SK-N-SH (cell line): ENCODE data around the gene TRIM10. TPM values are rescaled to one million over a fixed set of nuclear protein-coding genes. Genes with fewer than 3 reads are reported as not detected.
"Not testable (repeated sequence)": the region's sequence is repeated elsewhere in the genome, so short reads cannot be mapped to it uniquely, and the experiment has no call there.

Experiments used
- CTCF ChIA-PET: fragments of 300-600, 350-600 bp; formaldehyde crosslinking; extraction: SDS; loops from one replicate; lab custom pipeline; 2021; lab: Yijun Ruan, JAX
- POLR2A ChIA-PET: fragments of 350-600 bp; sonication (Branson Sonifier 250); formaldehyde crosslinking; extraction: SDS; loops from one replicate; lab custom pipeline; 2020; ENCODE audit warnings: antibody characterized with exemption, inconsistent platforms; lab: Yijun Ruan, JAX
- DNase-seq: peaks from one replicate; pipeline ENCODE4 v3.0.0; 2012
- H2AFZ ChIP-seq: fragments of 200-600 bp; sonication (generic); 2 replicates; pipeline ENCODE4 v1.8.1; 2016; ENCODE audit warnings: antibody characterized with exemption, mild to moderate bottlenecking, low read depth
- H3F3A ChIP-seq: fragments of 200-600 bp; sonication (generic); replicated peaks from 2 replicates; pipeline ENCODE3; 2016; ENCODE audit warnings: antibody characterized with exemption, mild to moderate bottlenecking; ENCODE audit not compliant: insufficient read depth
- H3K27ac ChIP-seq, 2 experiments: fragments of 200-500 bp in 1 of 2; fragments of 200-600 bp in 1 of 2; sonication (Bioruptor generic) in 1 of 2; sonication (generic), shearing (Covaris generic) in 1 of 2; 2 replicates each; pipeline versions ENCODE4 v1.5.1 to v1.6.1; 2014 to 2016; ENCODE audit warnings: low read depth in 2 of 2, inconsistent platforms in 1 of 2, low read length in 1 of 2, mild to moderate bottlenecking in 1 of 2, mixed read lengths in 1 of 2
- H3K27me3 ChIP-seq: fragments of 200-600 bp; sonication (generic), shearing (Covaris generic); 2 replicates; pipeline ENCODE4 v1.6.1; 2016; ENCODE audit warnings: mixed run types; ENCODE audit not compliant: insufficient read depth
- H3K36me3 ChIP-seq, 2 experiments: fragments of 200-500 bp in 1 of 2; fragments of 200-600 bp in 1 of 2; sonication (Bioruptor generic) in 1 of 2; sonication (generic) in 1 of 2; replicated peaks in 1 of 2; 2 replicates each; pipeline versions ENCODE3 to v1.5.1; 2014 to 2016; ENCODE audit warnings: low read length in 1 of 2, mild to moderate bottlenecking in 1 of 2; ENCODE audit not compliant: insufficient read depth in 2 of 2, control insufficient read depth in 1 of 2
- H3K4me1 ChIP-seq, 2 experiments: fragments of 200-500 bp in 1 of 2; fragments of 200-600 bp in 1 of 2; sonication (Bioruptor generic) in 1 of 2; sonication (generic), shearing (Covaris generic) in 1 of 2; 2 replicates each; pipeline versions ENCODE4 v1.5.1 to v1.6.1; 2014 to 2016; ENCODE audit warnings: low read depth in 1 of 2, low read length in 1 of 2, mixed run types in 1 of 2; ENCODE audit not compliant: insufficient read depth in 2 of 2, control insufficient read depth in 1 of 2
- H3K4me2 ChIP-seq: fragments of 200-600 bp; sonication (generic), shearing (Covaris generic); 2 replicates; pipeline ENCODE4 v1.6.1; 2017; ENCODE audit warnings: mixed run types
- H3K4me3 ChIP-seq, 2 experiments: fragments of 200-500 bp in 1 of 2; fragments of 200-600 bp in 1 of 2; sonication (Bioruptor generic) in 1 of 2; sonication (generic), shearing (Covaris generic) in 1 of 2; 2 replicates each; pipeline versions ENCODE4 v1.5.1 to v1.8.1; 2014 to 2016; ENCODE audit warnings: low read depth in 2 of 2, inconsistent platforms in 1 of 2, low read length in 1 of 2, mild to moderate bottlenecking in 1 of 2, mixed read lengths in 1 of 2, moderate library complexity in 1 of 2
- H3K79me2 ChIP-seq: fragments of 200-600 bp; sonication (generic); 2 replicates; pipeline ENCODE4 v1.8.1; 2017; ENCODE audit warnings: mild to moderate bottlenecking; ENCODE audit not compliant: insufficient read depth
- H3K9ac ChIP-seq: fragments of 200-600 bp; sonication (generic); 2 replicates; pipeline ENCODE4 v1.6.1; 2017; ENCODE audit warnings: mixed run types
- H3K9me2 ChIP-seq: fragments of 200-600 bp; sonication (generic); 2 replicates; pipeline ENCODE4 v1.6.1; 2017; ENCODE audit warnings: mixed run types
- H3K9me3 ChIP-seq: fragments of 200-600 bp; sonication (generic); 2 replicates; pipeline ENCODE4 v1.6.1; 2017; ENCODE audit warnings: mixed run types, mild to moderate bottlenecking, moderate library complexity
- H4K20me1 ChIP-seq: fragments of 200-600 bp; sonication (generic); 2 replicates; pipeline ENCODE4 v1.6.1; 2017; ENCODE audit warnings: mild to moderate bottlenecking, mixed run types; ENCODE audit not compliant: insufficient read depth
- EP300 ChIP-seq, 2 experiments: IDR thresholded peaks; 2 replicates each; pipeline versions ENCODE4 v1.4.0 to v1.6.1; 2012; ENCODE audit warnings: borderline replicate concordance in 1 of 2, low read depth in 1 of 2, low read length in 1 of 2
- FOXM1 ChIP-seq: IDR thresholded peaks from 2 replicates; pipeline ENCODE4 v1.4.0; 2012; ENCODE audit warnings: low read depth, mild to moderate bottlenecking
- GATA2 ChIP-seq: sonication (generic); formaldehyde crosslinking; IDR thresholded peaks from 2 replicates; pipeline ENCODE4 v1.5.0; 2020; ENCODE audit warnings: mild to moderate bottlenecking, missing genetic modification reagents
- MAX ChIP-seq: IDR thresholded peaks from 2 replicates; pipeline ENCODE4 v1.4.0; 2012; ENCODE audit warnings: low read depth
- NFIC ChIP-seq: IDR thresholded peaks from 2 replicates; pipeline ENCODE4 v1.4.0; 2012; ENCODE audit warnings: borderline replicate concordance
- RCOR1 ChIP-seq: fragments of 150-350 bp; IDR thresholded peaks from 2 replicates; pipeline ENCODE4 v1.6.1; 2017; ENCODE audit warnings: antibody characterized with exemption, low read length
- SMC3 ChIP-seq: IDR thresholded peaks from 2 replicates; pipeline ENCODE4 v1.6.1; 2012; ENCODE audit warnings: low read depth, low read length, improper control_type of control experiment
- TAF1 ChIP-seq: IDR thresholded peaks from 2 replicates; pipeline ENCODE4 v1.6.1; 2012; ENCODE audit warnings: low read depth, mild to moderate bottlenecking, low read length, moderate library complexity, borderline replicate concordance
- USF1 ChIP-seq: IDR thresholded peaks from 2 replicates; pipeline ENCODE4 v1.4.0; 2012; ENCODE audit warnings: low read depth, borderline replicate concordance
- YY1 ChIP-seq: IDR thresholded peaks from 2 replicates; pipeline ENCODE4 v1.4.0; 2012; ENCODE audit warnings: low read depth, mild to moderate bottlenecking
- whole genome bisulfite sequencing: methylation state at CpG from one replicate; pipeline ENCODE4 v1.1.6; 2017; ENCODE audit warnings: low lambda C conversion rate; 5-methylcytosine and 5-hydroxymethylcytosine counted together
- polyA plus RNA-seq, 3 experiments: library from polyadenylated mRNA; depleted of rRNA; stranded (reverse); fragments of >200 nt; gene quantifications; 2 replicates each; pipeline ENCODE4 v1.2.3, GENCODE V29; 2012
- TF ChIP-seq, protein P1 (sequence below): IDR thresholded peaks from 2 replicates; pipeline ENCODE4 v1.6.1; 2012; ENCODE audit warnings: mild to moderate bottlenecking, low read depth, low read length, moderate library complexity

The TRIM10 gene
- polyA plus RNA-seq, 1 of the 3 experiments (the other 2 are of a cell fraction): not detected

DNA sequence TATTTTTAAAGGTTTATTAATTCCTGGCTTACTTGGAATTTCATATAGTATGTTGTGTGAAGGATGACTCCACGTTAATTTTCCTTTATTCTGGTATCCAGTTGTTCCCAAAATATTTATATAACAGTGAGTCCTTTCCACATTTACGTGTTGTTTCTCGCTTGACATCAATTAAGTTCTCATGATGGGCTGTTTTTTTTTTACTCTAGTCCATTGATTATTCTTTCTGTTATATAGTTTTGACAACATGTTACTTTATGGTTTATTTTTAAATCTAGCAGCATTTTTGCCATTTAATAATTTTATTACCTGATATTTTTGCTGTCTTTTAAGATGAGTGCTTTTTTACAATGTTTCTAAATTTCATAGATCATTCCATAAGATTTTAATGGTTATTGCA is 18.3 kb downstream of the TRIM10 start (continued):
- no peak for TF ChIP-seq MAX
- TF ChIP-seq GATA2 (CRISPR knock-in tag): no peak
- no peak for TF ChIP-seq FOXM1
- TF ChIP-seq, all 33 proteins: peak for 0

GRCh38 chr6:30140240-30140639 is 20.8 kb downstream of the TRIM10 start:
- DNase-seq, H3K9ac ChIP-seq, H3K27ac ChIP-seq, H4K20me1 ChIP-seq, H3K4me2 ChIP-seq, H3F3A ChIP-seq, H3K4me1 ChIP-seq, H3K79me2 ChIP-seq, H3K36me3 ChIP-seq, H3K9me3 ChIP-seq, POLR2A ChIA-PET, H3K4me3 ChIP-seq, H2AFZ ChIP-seq, H3K9me2 ChIP-seq: not testable (repeated sequence)
- CTCF ChIA-PET: interaction anchor here (9.3 kb wide), 1 partner anchor 9 kb away, joined by 91 read pairs; no protein-coding TSS in a partner anchor
- peaks cover 35% of the 10 kb centered on the region for H3K27me3 ChIP-seq
- WGBS: 10% methylated on average over 8 of the region's 8 CpGs

DNA sequence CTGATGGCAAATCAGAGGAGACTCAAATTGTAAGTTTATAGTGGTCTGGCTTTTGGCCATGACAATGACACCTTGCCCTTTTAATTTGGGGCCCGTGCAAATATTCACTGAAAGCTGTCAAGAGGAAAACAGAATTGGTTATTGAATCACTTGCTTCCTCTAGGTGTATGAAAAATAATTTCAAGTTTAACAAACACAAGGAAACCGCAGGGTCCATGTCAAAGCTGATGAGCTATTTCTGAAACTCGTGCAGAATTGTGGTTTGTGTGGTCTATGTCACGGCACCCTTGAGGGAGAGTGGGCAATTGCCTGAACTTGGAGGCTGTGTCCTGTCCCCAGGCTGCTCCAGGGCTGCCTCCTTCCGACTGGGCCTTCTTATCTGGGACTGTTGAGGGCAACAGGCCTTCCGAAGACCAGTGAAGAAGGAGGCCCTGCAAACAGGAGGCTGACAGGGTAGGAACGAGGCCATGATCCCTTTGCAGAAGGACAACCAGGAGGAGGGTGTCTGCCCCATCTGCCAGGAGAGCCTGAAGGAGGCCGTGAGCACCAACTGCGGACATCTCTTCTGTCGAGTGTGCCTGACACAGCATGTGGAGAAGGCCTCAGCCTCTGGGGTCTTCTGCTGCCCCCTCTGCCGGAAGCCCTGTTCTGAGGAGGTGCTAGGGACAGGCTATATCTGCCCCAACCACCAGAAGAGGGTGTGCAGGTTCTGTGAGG is 24.3 kb downstream of the TRIM10 start:
- Histone ChIP-seq H3K9ac (no peak overlapping the region), H3K9me2 (no peaks in the 10 kb centered on the region), H3K36me3 (no peaks in the 10 kb centered on the region), H3K4me2 (no peak overlapping the region), H3K4me3 (no peak overlapping the region), H4K20me1 (no peaks in the 10 kb centered on the region), H3K79me2 (no peaks in the 10 kb centered on the region), H3F3A (no peaks in the 10 kb centered on the region), H3K27ac (no peak overlapping the region), H2AFZ (no peak overlapping the region), H3K9me3 (no peaks in the 10 kb centered on the region), H3K4me1 (no peaks in the 10 kb centered on the region), H3K27me3 (peaks cover 52% of the 10 kb centered on the region)
- POLR2A ChIA-PET: no interaction called here
- DNase-seq: no peak
- TF ChIP-seq, protein P1, sequence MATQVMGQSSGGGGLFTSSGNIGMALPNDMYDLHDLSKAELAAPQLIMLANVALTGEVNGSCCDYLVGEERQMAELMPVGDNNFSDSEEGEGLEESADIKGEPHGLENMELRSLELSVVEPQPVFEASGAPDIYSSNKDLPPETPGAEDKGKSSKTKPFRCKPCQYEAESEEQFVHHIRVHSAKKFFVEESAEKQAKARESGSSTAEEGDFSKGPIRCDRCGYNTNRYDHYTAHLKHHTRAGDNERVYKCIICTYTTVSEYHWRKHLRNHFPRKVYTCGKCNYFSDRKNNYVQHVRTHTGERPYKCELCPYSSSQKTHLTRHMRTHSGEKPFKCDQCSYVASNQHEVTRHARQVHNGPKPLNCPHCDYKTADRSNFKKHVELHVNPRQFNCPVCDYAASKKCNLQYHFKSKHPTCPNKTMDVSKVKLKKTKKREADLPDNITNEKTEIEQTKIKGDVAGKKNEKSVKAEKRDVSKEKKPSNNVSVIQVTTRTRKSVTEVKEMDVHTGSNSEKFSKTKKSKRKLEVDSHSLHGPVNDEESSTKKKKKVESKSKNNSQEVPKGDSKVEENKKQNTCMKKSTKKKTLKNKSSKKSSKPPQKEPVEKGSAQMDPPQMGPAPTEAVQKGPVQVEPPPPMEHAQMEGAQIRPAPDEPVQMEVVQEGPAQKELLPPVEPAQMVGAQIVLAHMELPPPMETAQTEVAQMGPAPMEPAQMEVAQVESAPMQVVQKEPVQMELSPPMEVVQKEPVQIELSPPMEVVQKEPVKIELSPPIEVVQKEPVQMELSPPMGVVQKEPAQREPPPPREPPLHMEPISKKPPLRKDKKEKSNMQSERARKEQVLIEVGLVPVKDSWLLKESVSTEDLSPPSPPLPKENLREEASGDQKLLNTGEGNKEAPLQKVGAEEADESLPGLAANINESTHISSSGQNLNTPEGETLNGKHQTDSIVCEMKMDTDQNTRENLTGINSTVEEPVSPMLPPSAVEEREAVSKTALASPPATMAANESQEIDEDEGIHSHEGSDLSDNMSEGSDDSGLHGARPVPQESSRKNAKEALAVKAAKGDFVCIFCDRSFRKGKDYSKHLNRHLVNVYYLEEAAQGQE: no peak
- TF ChIP-seq YY1 (no peak), USF1 (no peak), TAF1 (no peak), GATA2 (CRISPR knock-in tag) (no peak), NFIC (no peak), EP300 (IDR thresholded peaks at IDR 0.05; ENCODE audit: borderline replicate concordance in 1 of 2, low read depth in 1 of 2, low read length in 1 of 2) (no peak), MAX (no peak), SMC3 (no peak), FOXM1 (no peak), RCOR1 (no peak)
- CTCF ChIA-PET: interaction anchor here (1.1 to 1.8 kb wide), 2 partner anchors 33 to 43 kb away, joined by 3 to 8 read pairs; no protein-coding TSS in a partner anchor
- 19% methylated on average over 8 of the region's 11 CpGs for WGBS
